Measurements from ENCODE around the gene PIGU.

The PIGU gene

DNA sequence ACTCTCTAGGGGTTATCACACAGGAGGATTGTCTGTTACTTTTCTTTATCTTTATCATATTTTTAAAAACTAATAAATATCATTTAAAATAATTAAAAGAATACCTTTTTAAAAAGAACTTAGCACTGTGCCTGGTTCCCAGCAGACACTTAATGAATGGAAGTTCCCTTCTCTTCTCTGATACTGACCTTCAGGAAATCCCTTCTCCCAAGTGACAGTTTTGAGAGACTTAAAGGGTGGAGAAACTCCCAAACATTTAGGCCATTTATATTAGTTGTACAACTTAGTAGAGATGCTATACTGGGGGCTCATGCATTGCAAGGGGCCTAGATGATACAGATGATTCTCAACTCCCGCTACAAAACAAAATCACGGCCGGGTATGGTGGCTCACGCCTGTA is 99.8 kb downstream of the PIGU start:
- no peak overlapping the region for H3K27ac ChIP-seq (ENCODE audit: extremely low read depth, low read depth, low read length)
- peaks cover 0 to 12% of the 10 kb centered on the region in 2 experiments; a peak in 2 of 3 replicates for H3K36me3 ChIP-seq (ENCODE audit: control insufficient read depth in 2 of 2, insufficient read depth in 1 of 2, low read length in 2 of 2)
- H3K4me1 ChIP-seq (ENCODE audit: control insufficient read depth, insufficient read depth, low read length): no peaks in the 10 kb centered on the region
- CTCF ChIA-PET: no interaction called here
- no peak overlapping the region for H3K4me3 ChIP-seq (ENCODE audit: low read depth, low read length)
- TF ChIP-seq TCF7L2 (IDR thresholded peaks at IDR 0.05; ENCODE audit: borderline replicate concordance, low read depth, low read length) (no peak), ZNF19 (tag by site-specific recombination; IDR thresholded peaks at IDR 0.05; ENCODE audit: low read depth) (no peak), ZNF555 (tag by site-specific recombination; conservative IDR thresholded peaks at IDR 0.05) (no peak), WT1 (tag by site-specific recombination; IDR thresholded peaks at IDR 0.05) (no peak), ZNF549 (tag by site-specific recombination; IDR thresholded peaks at IDR 0.05) (no peak), FEZF1 (tag by site-specific recombination; IDR thresholded peaks at IDR 0.05) (no peak), ZNF624 (tag by site-specific recombination; IDR thresholded peaks at IDR 0.05) (no peak), ZNF843 (tag by site-specific recombination; IDR thresholded peaks at IDR 0.05) (no peak), ZNF560 (tag by site-specific recombination; IDR thresholded peaks at IDR 0.05; ENCODE audit: borderline replicate concordance) (no peak), ZBTB1 (tag by site-specific recombination; IDR thresholded peaks at IDR 0.05) (no peak)
- TF ChIP-seq, protein P1, sequence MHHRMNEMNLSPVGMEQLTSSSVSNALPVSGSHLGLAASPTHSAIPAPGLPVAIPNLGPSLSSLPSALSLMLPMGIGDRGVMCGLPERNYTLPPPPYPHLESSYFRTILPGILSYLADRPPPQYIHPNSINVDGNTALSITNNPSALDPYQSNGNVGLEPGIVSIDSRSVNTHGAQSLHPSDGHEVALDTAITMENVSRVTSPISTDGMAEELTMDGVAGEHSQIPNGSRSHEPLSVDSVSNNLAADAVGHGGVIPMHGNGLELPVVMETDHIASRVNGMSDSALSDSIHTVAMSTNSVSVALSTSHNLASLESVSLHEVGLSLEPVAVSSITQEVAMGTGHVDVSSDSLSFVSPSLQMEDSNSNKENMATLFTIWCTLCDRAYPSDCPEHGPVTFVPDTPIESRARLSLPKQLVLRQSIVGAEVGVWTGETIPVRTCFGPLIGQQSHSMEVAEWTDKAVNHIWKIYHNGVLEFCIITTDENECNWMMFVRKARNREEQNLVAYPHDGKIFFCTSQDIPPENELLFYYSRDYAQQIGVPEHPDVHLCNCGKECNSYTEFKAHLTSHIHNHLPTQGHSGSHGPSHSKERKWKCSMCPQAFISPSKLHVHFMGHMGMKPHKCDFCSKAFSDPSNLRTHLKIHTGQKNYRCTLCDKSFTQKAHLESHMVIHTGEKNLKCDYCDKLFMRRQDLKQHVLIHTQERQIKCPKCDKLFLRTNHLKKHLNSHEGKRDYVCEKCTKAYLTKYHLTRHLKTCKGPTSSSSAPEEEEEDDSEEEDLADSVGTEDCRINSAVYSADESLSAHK (tag by site-specific recombination; IDR thresholded peaks at IDR 0.05): no peak
- TF ChIP-seq, protein P2, sequence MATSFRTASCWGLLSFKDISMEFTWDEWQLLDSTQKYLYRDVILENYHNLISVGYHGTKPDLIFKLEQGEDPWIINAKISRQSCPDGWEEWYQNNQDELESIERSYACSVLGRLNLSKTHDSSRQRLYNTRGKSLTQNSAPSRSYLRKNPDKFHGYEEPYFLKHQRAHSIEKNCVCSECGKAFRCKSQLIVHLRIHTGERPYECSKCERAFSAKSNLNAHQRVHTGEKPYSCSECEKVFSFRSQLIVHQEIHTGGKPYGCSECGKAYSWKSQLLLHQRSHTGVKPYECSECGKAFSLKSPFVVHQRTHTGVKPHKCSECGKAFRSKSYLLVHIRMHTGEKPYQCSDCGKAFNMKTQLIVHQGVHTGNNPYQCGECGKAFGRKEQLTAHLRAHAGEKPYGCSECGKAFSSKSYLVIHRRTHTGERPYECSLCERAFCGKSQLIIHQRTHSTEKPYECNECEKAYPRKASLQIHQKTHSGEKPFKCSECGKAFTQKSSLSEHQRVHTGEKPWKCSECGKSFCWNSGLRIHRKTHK (tag by site-specific recombination; IDR thresholded peaks at IDR 0.05): no peak
- TF ChIP-seq, protein P3, sequence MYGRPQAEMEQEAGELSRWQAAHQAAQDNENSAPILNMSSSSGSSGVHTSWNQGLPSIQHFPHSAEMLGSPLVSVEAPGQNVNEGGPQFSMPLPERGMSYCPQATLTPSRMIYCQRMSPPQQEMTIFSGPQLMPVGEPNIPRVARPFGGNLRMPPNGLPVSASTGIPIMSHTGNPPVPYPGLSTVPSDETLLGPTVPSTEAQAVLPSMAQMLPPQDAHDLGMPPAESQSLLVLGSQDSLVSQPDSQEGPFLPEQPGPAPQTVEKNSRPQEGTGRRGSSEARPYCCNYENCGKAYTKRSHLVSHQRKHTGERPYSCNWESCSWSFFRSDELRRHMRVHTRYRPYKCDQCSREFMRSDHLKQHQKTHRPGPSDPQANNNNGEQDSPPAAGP (tag by site-specific recombination; IDR thresholded peaks at IDR 0.05): no peak
- TF ChIP-seq, protein P4, sequence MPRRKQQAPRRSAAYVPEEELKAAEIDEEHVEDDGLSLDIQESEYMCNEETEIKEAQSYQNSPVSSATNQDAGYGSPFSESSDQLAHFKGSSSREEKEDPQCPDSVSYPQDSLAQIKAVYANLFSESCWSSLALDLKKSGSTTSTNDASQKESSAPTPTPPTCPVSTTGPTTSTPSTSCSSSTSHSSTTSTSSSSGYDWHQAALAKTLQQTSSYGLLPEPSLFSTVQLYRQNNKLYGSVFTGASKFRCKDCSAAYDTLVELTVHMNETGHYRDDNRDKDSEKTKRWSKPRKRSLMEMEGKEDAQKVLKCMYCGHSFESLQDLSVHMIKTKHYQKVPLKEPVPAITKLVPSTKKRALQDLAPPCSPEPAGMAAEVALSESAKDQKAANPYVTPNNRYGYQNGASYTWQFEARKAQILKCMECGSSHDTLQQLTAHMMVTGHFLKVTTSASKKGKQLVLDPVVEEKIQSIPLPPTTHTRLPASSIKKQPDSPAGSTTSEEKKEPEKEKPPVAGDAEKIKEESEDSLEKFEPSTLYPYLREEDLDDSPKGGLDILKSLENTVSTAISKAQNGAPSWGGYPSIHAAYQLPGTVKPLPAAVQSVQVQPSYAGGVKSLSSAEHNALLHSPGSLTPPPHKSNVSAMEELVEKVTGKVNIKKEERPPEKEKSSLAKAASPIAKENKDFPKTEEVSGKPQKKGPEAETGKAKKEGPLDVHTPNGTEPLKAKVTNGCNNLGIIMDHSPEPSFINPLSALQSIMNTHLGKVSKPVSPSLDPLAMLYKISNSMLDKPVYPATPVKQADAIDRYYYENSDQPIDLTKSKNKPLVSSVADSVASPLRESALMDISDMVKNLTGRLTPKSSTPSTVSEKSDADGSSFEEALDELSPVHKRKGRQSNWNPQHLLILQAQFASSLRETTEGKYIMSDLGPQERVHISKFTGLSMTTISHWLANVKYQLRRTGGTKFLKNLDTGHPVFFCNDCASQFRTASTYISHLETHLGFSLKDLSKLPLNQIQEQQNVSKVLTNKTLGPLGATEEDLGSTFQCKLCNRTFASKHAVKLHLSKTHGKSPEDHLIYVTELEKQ (tag by site-specific recombination; IDR thresholded peaks at IDR 0.05; ENCODE audit: borderline replicate concordance): no peak
- TF ChIP-seq, protein P5, sequence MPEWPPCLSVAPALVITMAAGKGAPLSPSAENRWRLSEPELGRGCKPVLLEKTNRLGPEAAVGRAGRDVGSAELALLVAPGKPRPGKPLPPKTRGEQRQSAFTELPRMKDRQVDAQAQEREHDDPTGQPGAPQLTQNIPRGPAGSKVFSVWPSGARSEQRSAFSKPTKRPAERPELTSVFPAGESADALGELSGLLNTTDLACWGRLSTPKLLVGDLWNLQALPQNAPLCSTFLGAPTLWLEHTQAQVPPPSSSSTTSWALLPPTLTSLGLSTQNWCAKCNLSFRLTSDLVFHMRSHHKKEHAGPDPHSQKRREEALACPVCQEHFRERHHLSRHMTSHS (tag by site-specific recombination; IDR thresholded peaks at IDR 0.05): no peak
- POLR2A ChIA-PET: no interaction called here
- H3K9me3 ChIP-seq (ENCODE audit: control insufficient read depth, insufficient read depth, low read depth, low read length): no peaks in the 10 kb centered on the region

DNA sequence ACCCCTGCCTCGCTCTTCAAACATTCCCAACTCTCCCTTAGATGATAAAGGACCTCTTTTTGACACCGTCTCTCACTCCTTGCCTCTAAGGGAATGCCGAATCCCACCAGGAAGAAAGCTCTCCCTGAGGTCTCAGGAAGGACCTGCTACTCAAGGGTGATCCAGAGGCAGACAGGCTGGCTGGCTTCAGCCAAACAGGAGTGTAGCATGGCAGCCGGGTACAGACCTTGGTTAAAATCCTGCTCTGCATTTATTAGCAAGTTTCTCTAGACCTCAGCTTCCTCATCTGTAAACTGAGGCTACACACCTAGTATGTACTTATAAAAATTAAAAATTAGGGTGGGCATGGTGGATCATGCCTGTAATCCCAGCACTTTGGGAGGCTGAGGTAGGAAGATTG is 101.1 kb downstream of the PIGU start:
- Histone ChIP-seq H3K9me3 (ENCODE audit: control insufficient read depth, insufficient read depth, low read depth, low read length) (no peaks in the 10 kb centered on the region), H3K36me3 (ENCODE audit: control insufficient read depth in 2 of 2, insufficient read depth in 1 of 2, low read length in 2 of 2) (peaks cover 0 to 12% of the 10 kb centered on the region in 2 experiments; a peak in 2 of 3 replicates), H3K4me1 (ENCODE audit: control insufficient read depth, insufficient read depth, low read length) (no peaks in the 10 kb centered on the region), H3K4me3 (ENCODE audit: low read depth, low read length) (no peak overlapping the region), H3K27ac (ENCODE audit: extremely low read depth, low read depth, low read length) (no peak overlapping the region)
- ChIA-PET CTCF (interaction anchor here (0.6 kb wide), 1 partner anchor 27 kb away, joined by 3 read pairs; no protein-coding TSS in a partner anchor), POLR2A (no interaction called here)
- TF ChIP-seq SALL2 (tag by site-specific recombination; IDR thresholded peaks at IDR 0.05; ENCODE audit: borderline replicate concordance) (no peak), YY2 (tag by site-specific recombination; IDR thresholded peaks at IDR 0.05) (no peak), OSR2 (tag by site-specific recombination; IDR thresholded peaks at IDR 0.05) (no peak), ZNF302 (tag by site-specific recombination; IDR thresholded peaks at IDR 0.05; ENCODE audit: low read depth) (no peak), ZNF112 (tag by site-specific recombination; IDR thresholded peaks at IDR 0.05) (no peak), KLF16 (tag by site-specific recombination; IDR thresholded peaks at IDR 0.05) (no peak)
- TF ChIP-seq, protein P6, sequence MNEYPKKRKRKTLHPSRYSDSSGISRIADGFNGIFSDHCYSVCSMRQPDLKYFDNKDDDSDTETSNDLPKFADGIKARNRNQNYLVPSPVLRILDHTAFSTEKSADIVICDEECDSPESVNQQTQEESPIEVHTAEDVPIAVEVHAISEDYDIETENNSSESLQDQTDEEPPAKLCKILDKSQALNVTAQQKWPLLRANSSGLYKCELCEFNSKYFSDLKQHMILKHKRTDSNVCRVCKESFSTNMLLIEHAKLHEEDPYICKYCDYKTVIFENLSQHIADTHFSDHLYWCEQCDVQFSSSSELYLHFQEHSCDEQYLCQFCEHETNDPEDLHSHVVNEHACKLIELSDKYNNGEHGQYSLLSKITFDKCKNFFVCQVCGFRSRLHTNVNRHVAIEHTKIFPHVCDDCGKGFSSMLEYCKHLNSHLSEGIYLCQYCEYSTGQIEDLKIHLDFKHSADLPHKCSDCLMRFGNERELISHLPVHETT (tag by site-specific recombination; IDR thresholded peaks at IDR 0.05): no peak
- TF ChIP-seq, protein P7, sequence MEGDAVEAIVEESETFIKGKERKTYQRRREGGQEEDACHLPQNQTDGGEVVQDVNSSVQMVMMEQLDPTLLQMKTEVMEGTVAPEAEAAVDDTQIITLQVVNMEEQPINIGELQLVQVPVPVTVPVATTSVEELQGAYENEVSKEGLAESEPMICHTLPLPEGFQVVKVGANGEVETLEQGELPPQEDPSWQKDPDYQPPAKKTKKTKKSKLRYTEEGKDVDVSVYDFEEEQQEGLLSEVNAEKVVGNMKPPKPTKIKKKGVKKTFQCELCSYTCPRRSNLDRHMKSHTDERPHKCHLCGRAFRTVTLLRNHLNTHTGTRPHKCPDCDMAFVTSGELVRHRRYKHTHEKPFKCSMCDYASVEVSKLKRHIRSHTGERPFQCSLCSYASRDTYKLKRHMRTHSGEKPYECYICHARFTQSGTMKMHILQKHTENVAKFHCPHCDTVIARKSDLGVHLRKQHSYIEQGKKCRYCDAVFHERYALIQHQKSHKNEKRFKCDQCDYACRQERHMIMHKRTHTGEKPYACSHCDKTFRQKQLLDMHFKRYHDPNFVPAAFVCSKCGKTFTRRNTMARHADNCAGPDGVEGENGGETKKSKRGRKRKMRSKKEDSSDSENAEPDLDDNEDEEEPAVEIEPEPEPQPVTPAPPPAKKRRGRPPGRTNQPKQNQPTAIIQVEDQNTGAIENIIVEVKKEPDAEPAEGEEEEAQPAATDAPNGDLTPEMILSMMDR (tag by site-specific recombination; IDR thresholded peaks at IDR 0.05): no peak

Data from HEK293 (cell line).